Measurements from ENCODE around the gene MDM2.

DNA sequence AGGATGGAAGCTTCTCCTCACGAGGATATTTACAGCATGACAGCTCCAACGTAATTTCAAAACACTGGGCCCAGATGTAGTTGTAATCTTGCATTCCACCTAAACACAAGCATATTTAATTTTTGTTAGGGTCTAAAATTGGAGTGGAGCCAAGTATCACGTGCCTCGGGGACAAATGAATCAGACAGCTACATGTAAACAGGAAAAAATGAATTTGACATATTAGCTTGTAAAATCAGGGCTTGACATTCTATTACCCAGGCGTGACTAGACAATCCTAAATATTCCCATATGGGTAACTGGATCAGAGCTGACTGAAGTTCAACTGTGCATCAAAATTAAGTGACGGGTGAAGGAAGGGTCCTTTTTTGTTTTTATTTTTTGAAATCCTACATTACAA is 59.0 kb downstream of the MDM2 start:
- TF ChIP-seq CTCF (conservative IDR thresholded peaks at IDR 0.05), result no peak
- TF ChIP-seq EZH2 (IDR thresholded peaks at IDR 0.05; ENCODE audit: low read depth), result no peak
